PC-3 (cell line): ENCODE data around the gene TUBAL3. TPM values are rescaled to one million over a fixed set of nuclear protein-coding genes. Genes with fewer than 3 reads are reported as not detected.

Source experiments
- ATAC-seq: fragments of 200-7000 bp; cut with Tn5 transposase; 2 replicates; pipeline ENCODE4 v1.9.1; 2020; ENCODE audit warnings: mild to moderate bottlenecking, moderate library complexity
- BruUV-seq: library from RNA; stranded (reverse); fragments of 400-500 nt; replicated peaks from 2 replicates; lab custom pipeline; 2021; lab: Mats Ljungman, UMichigan
- CTCF ChIA-PET: fragments of 300-600 bp; sonication (Branson Sonifier 250); formaldehyde crosslinking; loops from one replicate; lab custom pipeline; 2022; ENCODE audit warnings: antibody characterized with exemption; lab: Charles Lee
- POLR2A ChIA-PET: fragments of 300-600 bp; sonication (Branson Sonifier 250); formaldehyde crosslinking; loops from one replicate; lab custom pipeline; 2022; ENCODE audit warnings: antibody characterized with exemption; ENCODE audit not compliant: unreplicated experiment; lab: Charles Lee
- DNase-seq: peaks from one replicate; pipeline ENCODE4 v3.0.0-alpha.2; 2015
- H2AFZ ChIP-seq: fragments of 300-600 bp; sonication (generic); 2 replicates; pipeline ENCODE4 v1.6.0; 2016; ENCODE audit warnings: antibody characterized with exemption, low read length
- H3F3A ChIP-seq: fragments of 300-600 bp; sonication (generic); one replicate; pipeline ENCODE4 v1.6.0; 2017; ENCODE audit warnings: antibody characterized with exemption, low read length, control low read depth, mild to moderate bottlenecking; ENCODE audit not compliant: unreplicated experiment
- H3K27ac ChIP-seq: fragments of 300-600 bp; sonication (generic); 2 replicates; pipeline ENCODE4 v1.5.1; 2016; ENCODE audit warnings: mild to moderate bottlenecking, low read length
- H3K27me3 ChIP-seq: fragments of 300-600 bp; sonication (generic); 2 replicates; pipeline ENCODE4 v1.6.1; 2016; ENCODE audit warnings: low read length, mixed read lengths
- H3K36me3 ChIP-seq: fragments of 300-600 bp; sonication (generic); 2 replicates; pipeline ENCODE4 v1.6.1; 2016; ENCODE audit warnings: low read depth, mixed run types, low read length, mixed read lengths
- H3K4me1 ChIP-seq: fragments of 300-600 bp; sonication (generic); 2 replicates; pipeline ENCODE4 v1.5.1; 2016; ENCODE audit warnings: low read length; ENCODE audit not compliant: insufficient read depth
- H3K4me2 ChIP-seq: fragments of 300-600 bp; sonication (generic); 2 replicates; pipeline ENCODE4 v1.6.0; 2016; ENCODE audit warnings: low read length
- H3K4me3 ChIP-seq: fragments of 300-600 bp; sonication (generic); 2 replicates; pipeline ENCODE4 v1.5.1; 2016; ENCODE audit warnings: mild to moderate bottlenecking, low read length, mixed read lengths
- H3K79me2 ChIP-seq: fragments of 300-600 bp; sonication (generic); 2 replicates; pipeline ENCODE4 v1.6.1; 2017; ENCODE audit warnings: low read length, mixed read lengths
- H3K9ac ChIP-seq: fragments of 300-600 bp; sonication (generic); 2 replicates; pipeline ENCODE4 v1.6.0; 2016; ENCODE audit warnings: mild to moderate bottlenecking, low read length
- H3K9me2 ChIP-seq: fragments of 300-600 bp; sonication (generic); replicated peaks from 2 replicates; pipeline ENCODE4 v1.6.1; 2016; ENCODE audit warnings: mixed run types, low read length, mixed read lengths
- H3K9me3 ChIP-seq: fragments of 300-600 bp; sonication (generic); 2 replicates; pipeline ENCODE4 v1.6.1; 2016; ENCODE audit warnings: low read length, mixed read lengths
- H4K20me1 ChIP-seq: fragments of 300-600 bp; sonication (generic); 2 replicates; pipeline ENCODE4 v1.6.1; 2016; ENCODE audit warnings: low read length, mixed read lengths
- EZH2 ChIP-seq: fragments of 300-600 bp; sonication (generic); IDR thresholded peaks from one replicate; pipeline ENCODE4 v1.6.1; 2017; ENCODE audit warnings: antibody characterized with exemption, mild to moderate bottlenecking, low read length; ENCODE audit not compliant: unreplicated experiment
- EZH2phosphoT487 ChIP-seq: fragments of 300-600 bp; sonication (generic); IDR thresholded peaks from 2 replicates; pipeline ENCODE4 v1.6.1; 2018; ENCODE audit warnings: mild to moderate bottlenecking, antibody characterized with exemption, low read length, borderline replicate concordance
- intact Hi-C: fragments of 100-400 bp; cut with micrococcal nuclease; formaldehyde crosslinking; loops from 2 replicates; pipeline ENCODE4 v1.9.0; 2023
- total RNA-seq: library from RNA; depleted of rRNA; stranded (reverse); fragments of >200 nt; gene quantifications from 2 replicates; pipeline ENCODE4 v1.2.3, GENCODE V29; 2014
- TF ChIP-seq, protein P1 (sequence below): fragments of 300-600 bp; sonication (generic); conservative IDR thresholded peaks from 2 replicates; pipeline ENCODE4 v1.5.1; 2017; ENCODE audit warnings: antibody characterized with exemption, low read depth, mild to moderate bottlenecking, low read length

Gene TUBAL3
- total RNA-seq, 1 experiment from 2014 or later: not detected

- H3K4me1 ChIP-seq: no peaks in the 10 kb centered on the region
- no peaks in the 10 kb centered on the region for H3K27me3 ChIP-seq
- ChIA-PET CTCF (no interaction called here), POLR2A (no interaction called here)
- H3K4me3 ChIP-seq: no peak overlapping the region
- BruUV-seq: no TSS peak
- no peak for DNase-seq
- intact Hi-C loops: no loop called here
- H3K36me3 ChIP-seq: no peaks in the 10 kb centered on the region
- H3K4me2 ChIP-seq: no peak overlapping the region
- no peak overlapping the region for H3K9ac ChIP-seq
- no peak for TF ChIP-seq EZH2
- TF ChIP-seq, protein P1, sequence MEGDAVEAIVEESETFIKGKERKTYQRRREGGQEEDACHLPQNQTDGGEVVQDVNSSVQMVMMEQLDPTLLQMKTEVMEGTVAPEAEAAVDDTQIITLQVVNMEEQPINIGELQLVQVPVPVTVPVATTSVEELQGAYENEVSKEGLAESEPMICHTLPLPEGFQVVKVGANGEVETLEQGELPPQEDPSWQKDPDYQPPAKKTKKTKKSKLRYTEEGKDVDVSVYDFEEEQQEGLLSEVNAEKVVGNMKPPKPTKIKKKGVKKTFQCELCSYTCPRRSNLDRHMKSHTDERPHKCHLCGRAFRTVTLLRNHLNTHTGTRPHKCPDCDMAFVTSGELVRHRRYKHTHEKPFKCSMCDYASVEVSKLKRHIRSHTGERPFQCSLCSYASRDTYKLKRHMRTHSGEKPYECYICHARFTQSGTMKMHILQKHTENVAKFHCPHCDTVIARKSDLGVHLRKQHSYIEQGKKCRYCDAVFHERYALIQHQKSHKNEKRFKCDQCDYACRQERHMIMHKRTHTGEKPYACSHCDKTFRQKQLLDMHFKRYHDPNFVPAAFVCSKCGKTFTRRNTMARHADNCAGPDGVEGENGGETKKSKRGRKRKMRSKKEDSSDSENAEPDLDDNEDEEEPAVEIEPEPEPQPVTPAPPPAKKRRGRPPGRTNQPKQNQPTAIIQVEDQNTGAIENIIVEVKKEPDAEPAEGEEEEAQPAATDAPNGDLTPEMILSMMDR: no peak
- TF ChIP-seq EZH2phosphoT487: no peak
- H2AFZ ChIP-seq: no peak overlapping the region
- no peaks in the 10 kb centered on the region for H3K79me2 ChIP-seq
- H3K27ac ChIP-seq: no peak overlapping the region
- no peaks in the 10 kb centered on the region for H3F3A ChIP-seq
- H4K20me1 ChIP-seq: no peaks in the 10 kb centered on the region
- no peak for ATAC-seq
- no peaks in the 10 kb centered on the region for H3K9me3 ChIP-seq
- no peaks in the 10 kb centered on the region for H3K9me2 ChIP-seq
These were observed 48.9 kb downstream of the TUBAL3 start for GRCh38 chr10:5355594-5356301.

- Histone ChIP-seq H3K27me3 (no peaks in the 10 kb centered on the region), H4K20me1 (no peaks in the 10 kb centered on the region), H3K79me2 (no peaks in the 10 kb centered on the region), H3K9ac (no peak overlapping the region), H3F3A (no peaks in the 10 kb centered on the region), H3K4me2 (no peak overlapping the region), H3K27ac (no peak overlapping the region), H3K9me2 (no peaks in the 10 kb centered on the region), H3K36me3 (no peaks in the 10 kb centered on the region), H3K4me1 (no peaks in the 10 kb centered on the region), H2AFZ (no peak overlapping the region), H3K9me3 (no peaks in the 10 kb centered on the region), H3K4me3 (no peak overlapping the region)
- ChIA-PET POLR2A (no interaction called here), CTCF (no interaction called here)
- intact Hi-C loops: no loop called here
- TF ChIP-seq EZH2: no peak
- TF ChIP-seq, protein P1: no peak
- TF ChIP-seq EZH2phosphoT487: no peak
- ATAC-seq (no peak), DNase-seq (no peak)
- BruUV-seq: no TSS peak
These were observed 50.6 kb downstream of the TUBAL3 start for GRCh38 chr10:5354068-5354467.

DNA sequence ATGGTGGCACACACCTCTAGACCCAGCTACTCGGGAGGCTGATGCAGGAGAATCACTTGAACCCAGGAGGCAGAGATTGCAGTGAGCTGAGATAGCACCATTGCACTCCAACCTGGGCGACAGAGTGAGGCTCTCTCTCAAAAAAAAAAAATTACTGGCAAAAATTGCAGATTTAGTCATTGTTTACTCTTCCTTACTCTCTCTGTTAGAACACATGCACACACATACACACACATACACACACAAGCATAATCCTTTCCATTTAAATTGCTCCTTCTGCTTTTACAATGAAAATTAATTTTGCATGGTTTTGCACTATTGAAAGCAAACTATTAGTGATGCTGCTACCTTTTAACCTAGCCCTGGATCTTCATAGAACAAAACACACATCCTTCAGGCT is 55.3 kb downstream of the TUBAL3 start:
- Histone ChIP-seq H3K27ac (no peak overlapping the region), H3K36me3 (no peaks in the 10 kb centered on the region), H3K9ac (no peak overlapping the region), H3K27me3 (no peaks in the 10 kb centered on the region), H3K9me3 (no peaks in the 10 kb centered on the region), H3K4me3 (no peak overlapping the region), H3K79me2 (no peaks in the 10 kb centered on the region), H3K4me2 (no peak overlapping the region), H3K9me2 (no peaks in the 10 kb centered on the region), H2AFZ (no peak overlapping the region), H3K4me1 (no peaks in the 10 kb centered on the region), H4K20me1 (no peaks in the 10 kb centered on the region), H3F3A (no peaks in the 10 kb centered on the region)
- intact Hi-C loops: no loop called here
- no TSS peak for BruUV-seq
- TF ChIP-seq, protein P1: no peak
- TF ChIP-seq EZH2: no peak
- no peak for TF ChIP-seq EZH2phosphoT487
- POLR2A ChIA-PET: no interaction called here
- peak; percentile 53; the same call in 1 of the 2 replicates for ATAC-seq
- DNase-seq: peak; percentile 42
- CTCF ChIA-PET: no interaction called here
